Stimulated activated naive CD8-positive, alpha-beta T cell treated with anti-CD3 and anti-CD28 coated beads, Interleukin-15, amount 100 ng/mL, for 72 hours (primary cell): ENCODE measurements around the gene FSIP1.

Source experiments
- ATAC-seq: fragments of 150-1000 bp; cut with Tn5 transposase; 2 replicates; pipeline ENCODE4 v1.10.0; 2021; ENCODE audit warnings: mild to moderate bottlenecking, moderate library complexity
- DNase-seq, 2 donors: peaks; one replicate each; pipeline ENCODE4 v3.0.0; 2021 to 2022
- H3K27ac Mint-ChIP-seq, 2 donors: one replicate each; pipeline ENCODE4 v1.8.0; 2022; ENCODE audit warnings: mild to moderate bottlenecking in 2 of 2, mixed read lengths in 2 of 2, moderate library complexity in 2 of 2
- H3K27me3 Mint-ChIP-seq: one replicate; pipeline ENCODE4 v1.8.0; 2022; ENCODE audit warnings: mixed read lengths
- H3K4me1 Mint-ChIP-seq: one replicate; pipeline ENCODE4 v1.8.0; 2022; ENCODE audit warnings: mild to moderate bottlenecking, mixed read lengths
- H3K4me3 Mint-ChIP-seq, 2 donors: one replicate each; pipeline ENCODE4 v1.8.0; 2022; ENCODE audit warnings: mild to moderate bottlenecking in 2 of 2, mixed read lengths in 2 of 2, moderate library complexity in 1 of 2
- H3K9me3 Mint-ChIP-seq, 2 donors: one replicate each; pipeline ENCODE4 v1.8.0; 2022; ENCODE audit warnings: mixed read lengths in 2 of 2

FSIP1 gene

GRCh38 chr15:39623529-39623931 lies 159.1 kb downstream of the FSIP1 start:
- peak; percentile 65 to 79 for DNase-seq
- H3K27ac Mint-ChIP-seq: peak overlapping the region; percentile 99
- H3K4me1 Mint-ChIP-seq: peaks cover 61% of the 10 kb centered on the region
- no peaks in the 10 kb centered on the region for H3K27me3 Mint-ChIP-seq
- peaks cover 5 to 6% of the 10 kb centered on the region in 2 donors for H3K9me3 Mint-ChIP-seq
- peak overlapping the region; percentile 65 to 91 for H3K4me3 Mint-ChIP-seq
- peak; percentile 94 for ATAC-seq

GRCh38 chr15:39622660-39623516 lies 159.8 kb downstream of the FSIP1 start:
- H3K4me3 Mint-ChIP-seq: peak overlapping the region; percentile 24 to 91
- peak; percentile 1 for ATAC-seq
- H3K27me3 Mint-ChIP-seq: no peaks in the 10 kb centered on the region
- peaks cover 5 to 6% of the 10 kb centered on the region in 2 donors for H3K9me3 Mint-ChIP-seq
- H3K4me1 Mint-ChIP-seq: peaks cover 55% of the 10 kb centered on the region
- no peak for DNase-seq
- H3K27ac Mint-ChIP-seq: peak overlapping the region in 1 of 2 donors; percentile 40

GRCh38 chr15:39621976-39622375 lies 160.7 kb downstream of the FSIP1 start:
- no peaks in the 10 kb centered on the region for H3K27me3 Mint-ChIP-seq
- no peak for ATAC-seq
- H3K4me1 Mint-ChIP-seq: peaks cover 48% of the 10 kb centered on the region
- H3K9me3 Mint-ChIP-seq: peaks cover 5 to 6% of the 10 kb centered on the region in 2 donors
- H3K4me3 Mint-ChIP-seq: no peak overlapping the region
- DNase-seq: no peak
- H3K27ac Mint-ChIP-seq: no peak overlapping the region

GRCh38 chr15:39621210-39621609 lies 161.4 kb downstream of the FSIP1 start:
- no peak overlapping the region for H3K4me3 Mint-ChIP-seq
- H3K9me3 Mint-ChIP-seq: peaks cover 5 to 6% of the 10 kb centered on the region in 2 donors
- H3K27me3 Mint-ChIP-seq: no peaks in the 10 kb centered on the region
- H3K27ac Mint-ChIP-seq: no peak overlapping the region
- ATAC-seq (no peak), DNase-seq (no peak)
- H3K4me1 Mint-ChIP-seq: peaks cover 47% of the 10 kb centered on the region

GRCh38 chr15:39618063-39618823 lies 164.4 kb downstream of the FSIP1 start:
- no peak for DNase-seq
- H3K27ac Mint-ChIP-seq: no peak overlapping the region
- no peaks in the 10 kb centered on the region for H3K27me3 Mint-ChIP-seq
- no peak for ATAC-seq
- peaks cover 18% of the 10 kb centered on the region for H3K4me1 Mint-ChIP-seq
- peaks cover 8 to 12% of the 10 kb centered on the region in 2 donors for H3K9me3 Mint-ChIP-seq
- no peak overlapping the region for H3K4me3 Mint-ChIP-seq

- Mint-ChIP-seq H3K27me3 (no peaks in the 10 kb centered on the region), H3K27ac (no peak overlapping the region), H3K4me1 (peaks cover 6% of the 10 kb centered on the region), H3K9me3 (peaks cover 10 to 15% of the 10 kb centered on the region in 2 donors), H3K4me3 (no peak overlapping the region)
- no peak for ATAC-seq
- DNase-seq: no peak
Measured at GRCh38 chr15:39616731-39617455, 165.7 kb downstream of the FSIP1 start.

- ATAC-seq: no peak
- Mint-ChIP-seq H3K4me3 (no peak overlapping the region), H3K4me1 (peaks cover 6% of the 10 kb centered on the region)
Measured at GRCh38 chr15:39613861-39614260, 168.8 kb downstream of the FSIP1 start.

GRCh38 chr15:39613271-39613670 lies 169.4 kb downstream of the FSIP1 start:
- peaks cover 28 to 31% of the 10 kb centered on the region in 2 donors for H3K9me3 Mint-ChIP-seq
- H3K27ac Mint-ChIP-seq: no peak overlapping the region
- no peaks in the 10 kb centered on the region for H3K27me3 Mint-ChIP-seq
- H3K4me1 Mint-ChIP-seq: peaks cover 6% of the 10 kb centered on the region
- no peak for ATAC-seq
- DNase-seq: no peak
- no peak overlapping the region for H3K4me3 Mint-ChIP-seq

More at GRCh38 chr15:39613861-39614260, 168.8 kb downstream of the FSIP1 start:
- Mint-ChIP-seq H3K9me3 (peaks cover 22 to 25% of the 10 kb centered on the region in 2 donors), H3K27ac (no peak overlapping the region), H3K27me3 (no peaks in the 10 kb centered on the region)
- no peak for DNase-seq

GRCh38 chr15:39610665-39611064 lies 172.0 kb downstream of the FSIP1 start:
- H3K4me3 Mint-ChIP-seq: no peak overlapping the region
- peaks cover 30 to 32% of the 10 kb centered on the region in 2 donors for H3K9me3 Mint-ChIP-seq
- no peak for DNase-seq
- H3K27me3 Mint-ChIP-seq: peaks cover 10% of the 10 kb centered on the region
- no peak overlapping the region for H3K27ac Mint-ChIP-seq
- no peak for ATAC-seq
- H3K4me1 Mint-ChIP-seq: no peaks in the 10 kb centered on the region

GRCh38 chr15:39609166-39609916 lies 173.3 kb downstream of the FSIP1 start:
- H3K9me3 Mint-ChIP-seq: peaks cover 26 to 32% of the 10 kb centered on the region in 2 donors
- H3K27me3 Mint-ChIP-seq: peaks cover 10% of the 10 kb centered on the region
- no peak overlapping the region for H3K4me3 Mint-ChIP-seq
- ATAC-seq (no peak), DNase-seq (no peak)
- H3K4me1 Mint-ChIP-seq: no peaks in the 10 kb centered on the region
- H3K27ac Mint-ChIP-seq: no peak overlapping the region

GRCh38 chr15:39608185-39609139 lies 174.2 kb downstream of the FSIP1 start:
- Mint-ChIP-seq H3K9me3 (peaks cover 22 to 29% of the 10 kb centered on the region in 2 donors), H3K4me1 (no peaks in the 10 kb centered on the region), H3K27me3 (peaks cover 10% of the 10 kb centered on the region), H3K27ac (peak overlapping the region in 1 of 2 donors; percentile 15), H3K4me3 (no peak overlapping the region)
- DNase-seq: no peak
- no peak for ATAC-seq

GRCh38 chr15:39605146-39605545 lies 177.5 kb downstream of the FSIP1 start:
- peaks cover 9 to 11% of the 10 kb centered on the region in 2 donors for H3K9me3 Mint-ChIP-seq
- DNase-seq: no peak
- peaks cover 10% of the 10 kb centered on the region for H3K27me3 Mint-ChIP-seq
- no peaks in the 10 kb centered on the region for H3K4me1 Mint-ChIP-seq
- no peak for ATAC-seq
- no peak overlapping the region for H3K4me3 Mint-ChIP-seq
- H3K27ac Mint-ChIP-seq: no peak overlapping the region

- Mint-ChIP-seq H3K4me1 (no peaks in the 10 kb centered on the region), H3K27me3 (peaks cover 4% of the 10 kb centered on the region), H3K27ac (no peak overlapping the region), H3K4me3 (no peak overlapping the region), H3K9me3 (no peaks in the 10 kb centered on the region)
- ATAC-seq (no peak), DNase-seq (no peak)
Measured at GRCh38 chr15:39602143-39602542, 180.5 kb downstream of the FSIP1 start.

GRCh38 chr15:39599871-39600270 lies 182.8 kb downstream of the FSIP1 start:
- Mint-ChIP-seq H3K27me3 (no peaks in the 10 kb centered on the region), H3K27ac (no peak overlapping the region), H3K4me1 (no peaks in the 10 kb centered on the region), H3K4me3 (no peak overlapping the region), H3K9me3 (no peaks in the 10 kb centered on the region)
- DNase-seq (no peak), ATAC-seq (no peak)
